ENCODE results near the gene BMERB1.
"Not testable (repeated sequence)": the region's sequence is repeated elsewhere in the genome, so short reads cannot be mapped to it uniquely, and the experiment has no call there.

Gene BMERB1

DNA sequence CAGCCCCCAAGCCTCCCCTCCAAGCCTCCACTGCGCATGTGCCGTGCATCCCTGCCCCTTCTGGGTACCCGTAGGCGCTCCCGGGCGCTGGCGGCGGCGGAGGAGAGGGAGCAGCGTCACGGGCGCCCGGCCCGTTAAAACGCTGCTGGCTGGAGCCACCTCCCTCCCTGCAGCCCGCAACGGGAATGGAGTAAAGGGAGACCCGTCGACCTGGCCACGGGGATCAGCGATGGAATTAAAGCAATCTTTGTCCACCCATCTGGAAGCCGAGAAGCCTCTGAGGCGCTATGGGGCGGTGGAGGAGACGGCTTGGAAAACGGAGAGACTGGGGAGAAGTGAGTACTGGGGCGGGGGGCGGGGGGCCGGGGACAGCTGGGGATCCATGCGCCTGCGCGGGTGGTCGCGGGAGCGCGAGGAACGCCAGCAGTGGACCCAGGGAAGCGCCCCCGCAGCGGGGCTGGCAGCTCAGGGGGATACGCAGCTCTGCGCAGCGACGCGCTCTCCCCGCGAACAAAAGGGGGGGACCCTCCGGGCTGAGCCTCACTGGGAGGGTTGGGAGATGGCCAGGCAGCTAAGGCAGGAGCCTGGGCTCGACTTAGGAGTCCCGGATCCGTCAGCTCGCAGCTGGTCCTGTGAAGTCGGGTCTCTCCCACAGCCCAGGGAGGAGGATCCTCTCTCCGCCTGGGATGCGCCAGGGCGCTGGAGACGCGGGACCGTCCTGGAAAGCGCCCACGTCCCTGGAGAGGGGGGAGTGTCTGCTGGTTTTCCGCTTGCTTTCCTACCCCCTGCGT, at the start of gene BMERB1:
Gene BMERB1 (plus strand): TSS at position 164 of the 791 bp plus-strand sequence. CDS start 66 bp downstream, at position 230.
- DNase-seq (ENCODE audit: low read depth, low spot score) = no peak

DNA sequence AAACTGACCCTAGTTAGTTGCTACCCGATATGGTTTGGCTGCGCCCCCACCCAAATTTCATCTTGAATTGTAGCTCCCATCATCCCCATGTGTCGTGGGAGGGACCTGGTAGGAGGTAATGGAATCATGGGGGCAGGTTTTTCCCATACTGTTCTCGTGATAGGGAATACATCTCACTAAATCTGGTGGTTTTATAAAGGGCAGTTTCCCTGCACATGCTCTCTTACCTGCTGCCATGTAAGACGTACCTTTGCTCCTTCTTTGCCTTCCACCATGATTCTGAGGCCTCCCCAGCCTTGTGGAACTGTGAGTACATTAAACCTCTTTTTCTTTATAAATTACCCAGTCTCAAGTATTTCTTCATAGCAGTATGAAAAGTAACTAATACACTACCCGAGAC, 46.3 kb upstream of the BMERB1 start:
- DNase-seq (ENCODE audit: low read depth, low spot score) = not testable (repeated sequence)

DNA sequence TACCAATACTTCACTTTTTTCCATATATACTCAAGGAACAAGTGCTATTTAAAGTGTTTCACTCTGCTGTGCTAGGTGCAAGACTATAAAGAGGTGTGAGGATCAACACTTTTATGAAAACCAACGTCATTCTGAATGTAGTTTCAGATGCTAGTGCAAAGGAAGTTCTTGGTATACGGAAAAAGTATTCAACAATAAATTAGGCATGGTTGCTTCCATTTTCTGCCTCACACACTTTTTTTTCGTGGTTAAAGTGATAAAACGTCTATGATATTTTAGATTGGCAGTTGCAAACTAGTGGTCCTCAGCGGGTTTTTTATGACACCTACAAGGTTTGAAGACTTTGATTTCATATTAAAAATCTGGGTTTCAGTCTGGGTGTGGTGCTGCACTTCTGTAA, 44.5 kb upstream of the BMERB1 start:
- not testable (repeated sequence) for DNase-seq (ENCODE audit: low read depth, low spot score)

DNA sequence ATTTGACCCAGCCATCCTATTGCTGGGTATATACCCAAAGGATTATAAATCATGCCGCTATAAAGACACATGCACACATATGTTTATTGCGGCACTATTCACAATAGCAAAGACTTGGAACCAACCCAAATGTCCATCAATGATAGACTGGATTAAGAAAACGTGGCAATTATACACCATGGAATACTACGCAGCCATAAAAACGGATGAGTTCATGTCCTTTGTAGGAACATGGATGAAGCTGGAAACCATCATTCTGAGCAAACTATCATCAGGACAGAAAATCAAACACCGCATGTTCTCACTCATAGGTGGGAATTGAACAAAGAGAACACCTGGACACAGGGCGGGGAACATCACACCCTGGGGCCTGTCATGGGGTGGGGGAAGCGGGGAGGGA, 41.4 kb upstream of the BMERB1 start:
- not testable (repeated sequence) for DNase-seq (ENCODE audit: low read depth, low spot score)

DNA sequence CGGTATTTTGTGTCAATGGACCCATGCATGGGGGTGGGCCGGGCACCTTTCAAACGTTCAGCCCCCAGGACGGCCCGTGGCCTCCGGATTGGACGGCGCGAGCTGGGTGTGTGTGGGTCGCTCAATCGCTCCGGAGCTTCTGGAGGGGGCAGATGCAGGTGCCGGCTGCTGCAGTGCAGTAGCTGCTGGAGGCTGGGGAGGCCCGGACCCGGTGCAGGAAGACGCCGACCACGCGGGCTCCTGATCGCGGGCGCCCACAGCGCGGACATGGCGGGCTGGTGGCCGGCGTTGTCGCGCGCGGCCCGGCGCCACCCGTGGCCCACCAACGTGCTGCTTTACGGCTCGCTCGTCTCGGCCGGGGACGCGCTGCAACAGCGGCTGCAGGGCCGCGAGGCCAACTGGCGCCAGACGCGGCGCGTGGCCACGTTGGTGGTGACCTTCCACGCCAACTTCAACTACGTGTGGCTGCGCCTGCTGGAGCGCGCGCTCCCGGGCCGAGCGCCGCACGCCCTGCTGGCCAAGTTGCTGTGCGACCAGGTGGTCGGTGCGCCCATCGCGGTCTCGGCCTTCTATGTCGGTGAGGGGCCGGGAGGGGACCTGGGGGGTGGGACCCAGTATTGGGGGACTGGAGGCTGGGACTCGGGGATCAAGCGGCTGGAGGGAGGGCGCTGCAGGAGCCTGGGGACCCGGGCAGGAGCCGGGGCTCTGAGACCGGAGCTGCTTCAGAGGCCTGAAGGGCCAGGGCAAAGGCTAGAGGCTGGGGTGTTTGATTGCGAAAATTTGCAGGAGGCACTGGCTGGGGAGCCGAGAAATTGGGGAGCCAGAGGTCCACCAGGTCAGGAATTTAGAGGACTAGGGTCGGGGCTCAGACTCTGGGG, 38.5 kb upstream of the BMERB1 start, which contains the start of gene MPV17L:
Gene MPV17L (plus strand): TSS at position 124 of the 878 bp plus-strand sequence. CDS start 144 bp downstream, at position 268.
- not testable (repeated sequence) for DNase-seq (ENCODE audit: low read depth, low spot score)

DNA sequence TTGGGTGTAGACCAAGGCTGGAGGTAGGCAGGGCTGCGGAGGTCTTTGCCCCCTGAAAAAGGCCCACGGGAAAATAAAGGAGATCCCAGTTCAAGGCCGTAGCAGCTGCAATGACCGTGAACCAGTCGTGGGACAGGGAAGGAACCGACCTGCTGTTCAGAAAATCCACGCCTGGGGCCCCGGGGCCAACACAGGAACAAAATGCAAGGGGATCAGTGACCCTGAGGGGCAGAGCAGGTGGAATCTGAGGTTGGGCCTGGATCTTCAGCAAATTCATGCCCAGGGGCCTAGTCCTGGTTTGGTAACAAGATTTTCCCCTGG, 37.9 kb upstream of the BMERB1 start:
- not testable (repeated sequence) for DNase-seq (ENCODE audit: low read depth, low spot score)

DNA sequence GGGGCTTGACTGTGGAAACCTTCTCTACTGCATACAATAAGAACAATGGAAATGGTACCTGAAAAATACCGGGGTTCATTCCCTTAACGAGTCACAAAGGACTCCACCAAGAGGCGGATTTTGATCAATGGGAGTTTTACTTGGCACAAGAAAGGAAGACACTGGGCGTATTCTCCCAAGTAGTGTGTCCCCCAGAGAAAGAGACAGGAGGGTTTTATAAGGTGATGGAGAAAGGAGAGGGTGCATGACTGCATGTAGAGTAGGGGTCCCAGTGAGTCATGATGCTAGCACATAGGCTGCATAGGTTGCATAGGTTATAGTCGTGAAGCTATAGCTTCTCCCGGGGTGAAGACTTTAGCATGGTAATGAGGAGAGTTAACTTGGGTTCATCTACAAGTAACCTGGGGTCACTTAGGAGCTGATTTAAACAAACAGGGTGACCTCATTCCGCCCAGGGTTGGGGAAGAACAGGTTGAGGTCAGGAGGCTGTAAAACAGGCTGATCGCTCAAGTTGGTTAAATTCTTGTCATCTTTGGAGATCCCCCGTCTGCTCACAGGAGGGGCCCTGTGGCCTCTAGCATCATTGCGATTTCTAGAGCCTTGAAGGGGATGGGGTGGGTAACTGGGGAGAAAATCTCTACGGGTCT, 37.3 kb upstream of the BMERB1 start:
- no peak for DNase-seq (ENCODE audit: low read depth, low spot score)

DNA sequence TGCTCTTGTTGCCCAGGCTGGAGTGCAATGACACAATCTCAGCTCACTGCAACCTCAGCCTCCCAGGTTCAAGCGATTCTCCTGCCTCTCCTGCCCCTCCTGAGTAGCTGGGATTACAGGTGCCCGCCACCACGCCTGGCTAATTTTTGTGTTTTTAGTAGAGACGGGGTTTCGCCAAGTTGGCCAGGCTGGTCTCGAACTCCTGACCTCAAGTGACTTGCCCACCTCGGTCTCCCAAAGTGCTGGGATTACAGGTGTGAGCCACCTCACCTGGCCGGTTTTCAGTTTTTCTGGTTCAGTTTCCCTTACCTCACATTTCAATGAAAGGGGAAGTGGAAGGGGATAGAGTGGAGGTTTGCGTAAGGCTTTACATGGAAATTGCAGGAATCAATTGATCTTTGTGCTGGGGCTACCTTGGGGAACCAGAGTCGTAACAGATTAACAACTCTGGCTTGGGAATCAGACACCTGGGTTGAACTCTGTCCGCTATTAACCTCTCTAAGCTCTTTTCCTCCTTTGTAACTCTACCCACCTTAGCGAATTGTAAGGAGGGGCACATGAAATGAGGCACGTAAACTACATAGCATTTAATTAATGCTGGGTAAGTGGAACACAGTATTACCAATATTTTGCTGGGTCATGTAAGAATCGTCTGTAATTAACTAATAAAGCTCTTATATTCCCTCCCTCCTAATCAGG, 35.6 kb upstream of the BMERB1 start:
- DNase-seq (ENCODE audit: low read depth, low spot score) = no peak

DNA sequence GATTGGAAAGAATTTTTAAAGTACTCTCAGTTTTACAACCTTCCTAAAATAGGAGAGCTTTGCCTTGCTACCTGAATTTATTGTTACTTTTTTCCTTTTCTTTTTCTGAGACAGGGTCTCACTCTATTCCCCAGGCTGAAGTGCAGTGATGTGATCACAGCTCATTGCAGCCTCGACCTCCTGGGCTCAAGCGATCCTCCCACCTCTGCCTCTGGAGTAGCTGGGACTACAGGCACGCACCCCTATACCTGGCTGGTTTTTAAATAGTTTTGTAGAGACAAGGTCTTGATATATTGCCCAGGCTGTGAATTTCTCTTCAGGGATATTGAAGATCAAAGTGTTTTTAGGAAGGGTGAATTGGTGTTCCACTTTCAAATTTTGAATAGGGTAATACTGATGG, 35.1 kb upstream of the BMERB1 start:
- DNase-seq (ENCODE audit: low read depth, low spot score) = no peak

DNA sequence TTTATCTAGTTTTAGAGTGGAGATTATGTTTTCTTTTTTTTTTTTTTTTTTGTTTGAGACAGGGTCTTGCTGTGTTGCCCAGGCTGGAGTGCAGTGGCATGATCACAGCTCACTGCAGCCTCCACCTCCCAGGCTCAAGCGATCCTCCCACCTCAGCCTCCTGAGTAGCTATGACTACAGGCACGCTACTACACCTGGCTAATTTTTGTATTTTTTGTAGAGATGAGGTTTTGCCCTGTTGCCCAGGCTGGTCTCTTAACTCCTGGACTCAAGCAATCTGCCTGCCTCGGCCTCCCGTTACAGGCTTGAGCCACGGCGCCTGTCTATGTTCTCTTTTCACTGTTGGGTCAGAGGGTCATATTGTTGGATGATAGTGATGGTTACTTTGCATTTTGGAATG, 34.1 kb upstream of the BMERB1 start:
- not testable (repeated sequence) for DNase-seq (ENCODE audit: low read depth, low spot score)

DNA sequence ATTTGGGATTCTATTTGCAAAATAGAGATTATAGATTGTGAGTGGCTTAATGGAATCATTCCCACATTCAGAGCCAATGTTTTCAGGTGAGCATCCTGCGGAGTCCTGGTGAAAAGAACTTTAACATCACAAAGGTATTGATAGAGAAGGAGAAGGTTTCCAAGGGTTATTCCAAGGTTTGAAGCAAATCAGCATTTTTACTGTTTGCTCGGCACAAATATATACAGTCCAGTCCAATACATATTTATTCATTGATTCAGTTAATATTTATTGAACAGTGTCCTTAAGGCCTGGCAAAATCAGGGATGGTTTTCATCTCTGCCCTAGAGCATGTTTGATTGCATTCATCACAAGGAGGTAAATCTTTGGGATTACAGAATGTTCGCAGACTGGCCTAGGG, 32.4 kb upstream of the BMERB1 start:
- no peak for DNase-seq (ENCODE audit: low read depth, low spot score)

DNA sequence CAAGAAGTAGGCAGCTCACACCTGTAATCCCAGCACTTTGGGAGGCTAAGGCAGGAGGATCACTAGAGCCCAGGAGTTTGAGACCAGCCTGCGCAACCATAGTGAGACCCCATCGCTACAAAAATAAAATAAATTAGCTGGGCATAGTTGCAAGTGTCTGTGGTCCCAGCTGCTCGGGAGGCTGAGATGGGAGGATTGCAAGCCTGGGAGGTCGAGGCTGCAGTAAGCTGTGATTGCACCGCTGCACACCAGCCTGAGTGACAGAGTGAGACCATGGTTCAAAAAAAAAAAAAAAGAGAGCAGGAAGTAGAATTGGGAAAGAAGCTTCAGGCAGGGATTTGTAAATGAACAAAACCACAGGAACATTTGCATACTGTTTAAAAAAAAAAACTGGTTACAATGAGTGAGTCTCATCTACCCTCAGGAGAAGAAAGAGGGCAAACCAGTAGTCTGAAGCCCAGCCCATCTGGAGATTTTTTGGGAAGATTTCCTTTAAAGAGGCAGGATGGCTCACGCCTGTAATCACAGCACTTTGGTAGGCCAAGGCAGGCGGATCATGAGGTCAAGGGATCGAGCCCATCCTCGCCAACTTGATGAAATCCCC, 30.9 kb upstream of the BMERB1 start:
- no peak for DNase-seq (ENCODE audit: low read depth, low spot score)

DNA sequence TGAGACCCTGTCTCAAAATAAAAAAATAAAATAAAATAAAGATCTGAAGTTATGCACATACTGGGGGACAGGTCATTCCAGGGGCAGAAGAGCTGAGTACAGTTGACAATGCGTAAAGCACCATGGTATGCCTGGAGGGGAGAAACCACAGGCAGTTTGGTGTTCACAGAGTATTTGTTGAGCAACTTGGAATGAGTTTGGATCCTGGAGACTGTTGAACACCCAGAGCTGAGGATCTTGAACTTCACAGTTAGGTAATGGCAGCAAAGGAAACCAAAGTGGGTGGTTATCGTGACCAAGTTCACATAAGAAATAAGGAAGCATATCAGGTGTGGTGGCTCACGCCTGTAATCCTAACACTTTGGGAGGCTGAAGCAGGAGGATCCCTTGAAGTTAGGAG, 30.3 kb upstream of the BMERB1 start:
- DNase-seq (ENCODE audit: low read depth, low spot score) = not testable (repeated sequence)

DNA sequence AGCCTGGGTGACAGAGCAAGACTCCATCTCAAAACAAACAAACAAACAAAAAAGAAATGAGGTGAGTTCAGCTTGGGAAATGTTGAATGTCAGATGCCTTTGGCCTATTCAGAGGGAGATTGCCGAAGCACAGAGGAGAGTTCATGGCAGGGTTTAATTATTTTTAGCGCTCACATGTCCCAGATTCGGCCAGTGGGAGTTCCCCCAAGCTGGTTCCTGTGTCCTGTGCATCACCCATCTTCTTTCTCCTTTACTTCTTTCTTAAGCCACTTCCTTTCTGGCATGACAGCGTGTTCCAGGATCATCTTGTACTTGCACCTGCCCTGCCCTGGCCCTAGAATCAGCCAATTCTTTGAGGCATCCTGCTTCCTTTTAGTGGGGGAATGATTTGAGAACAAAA, 29.6 kb upstream of the BMERB1 start:
- DNase-seq (ENCODE audit: low read depth, low spot score) = no peak

DNA sequence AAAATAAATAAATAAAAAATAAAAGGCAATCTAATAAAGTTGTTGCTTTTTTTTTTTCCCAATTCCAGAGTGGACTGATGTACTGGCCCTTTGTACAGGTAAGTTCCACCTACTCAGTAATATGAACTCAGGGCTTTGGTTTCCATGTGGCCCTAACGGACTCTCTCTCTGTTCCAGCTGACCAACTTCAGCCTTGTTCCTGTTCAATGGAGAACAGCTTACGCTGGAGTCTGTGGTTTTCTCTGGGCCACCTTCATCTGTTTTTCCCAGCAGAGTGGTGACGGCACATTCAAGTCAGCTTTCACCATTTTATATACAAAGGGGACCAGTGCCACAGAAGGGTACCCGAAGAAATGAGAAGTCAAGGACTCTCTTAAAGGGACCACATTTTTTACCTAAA, 26.6 kb upstream of the BMERB1 start:
- DNase-seq (ENCODE audit: low read depth, low spot score) = not testable (repeated sequence)

DNA sequence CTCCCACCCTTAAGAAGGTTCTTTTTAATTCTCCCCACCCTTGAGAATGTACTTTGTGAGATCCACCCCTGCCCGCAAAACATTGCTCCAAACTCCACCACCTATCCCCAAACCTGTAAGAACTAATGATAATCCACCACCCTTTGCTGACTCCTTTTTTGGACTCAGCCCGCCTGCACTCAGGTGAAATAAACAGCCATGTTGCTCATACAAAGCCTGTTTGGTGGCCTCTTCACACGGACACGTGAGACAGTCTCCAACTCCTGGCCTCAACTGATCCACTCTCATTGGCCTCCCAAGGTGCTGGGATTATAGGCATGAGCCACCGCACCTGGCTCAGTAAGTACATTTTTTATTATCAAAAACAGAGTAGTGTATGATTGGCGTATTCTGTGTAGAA, 24.9 kb upstream of the BMERB1 start:
- not testable (repeated sequence) for DNase-seq (ENCODE audit: low read depth, low spot score)

DNA sequence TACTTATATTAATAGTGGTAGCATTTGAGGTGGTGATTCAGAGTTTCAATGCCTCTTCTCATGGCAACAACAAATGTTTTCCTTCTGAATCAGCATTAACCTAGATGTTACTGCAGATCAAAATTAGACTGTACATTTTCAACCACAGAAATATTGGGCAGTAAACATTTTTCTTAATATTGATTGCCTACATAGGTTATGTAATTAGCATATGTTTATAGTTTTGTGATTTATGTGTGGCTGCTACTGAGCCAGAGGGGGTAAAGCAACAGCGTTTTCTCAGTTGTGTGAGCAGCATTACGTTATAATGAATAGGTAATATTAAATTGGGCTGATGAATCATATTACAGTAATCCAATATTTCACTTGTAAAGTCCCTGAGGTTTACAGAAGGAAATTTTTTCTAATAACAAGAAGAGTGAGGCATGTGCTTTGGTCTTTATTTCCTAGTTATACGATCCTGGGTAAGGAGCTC, 18.8 kb upstream of the BMERB1 start:
- DNase-seq (ENCODE audit: low read depth, low spot score) = no peak

DNA sequence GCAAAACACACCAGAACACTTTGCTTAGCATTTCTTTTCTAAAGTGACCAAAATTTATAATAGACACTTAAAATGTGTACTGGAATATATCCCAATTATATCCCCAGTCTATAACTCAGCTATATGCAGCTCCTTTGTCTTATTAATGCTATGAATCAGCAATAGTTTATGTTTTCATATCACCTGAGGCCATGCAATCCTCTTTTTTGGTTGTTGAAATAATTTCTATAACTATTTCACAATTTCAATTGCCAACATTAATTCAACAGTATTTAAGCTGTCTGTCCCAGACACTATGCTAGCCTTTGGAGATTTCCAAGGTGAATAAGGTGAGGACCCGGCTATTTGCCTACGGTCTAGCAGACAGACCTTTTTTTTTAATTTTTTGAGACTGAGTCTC, 17.2 kb upstream of the BMERB1 start:
- DNase-seq (ENCODE audit: low read depth, low spot score) = no peak

DNA sequence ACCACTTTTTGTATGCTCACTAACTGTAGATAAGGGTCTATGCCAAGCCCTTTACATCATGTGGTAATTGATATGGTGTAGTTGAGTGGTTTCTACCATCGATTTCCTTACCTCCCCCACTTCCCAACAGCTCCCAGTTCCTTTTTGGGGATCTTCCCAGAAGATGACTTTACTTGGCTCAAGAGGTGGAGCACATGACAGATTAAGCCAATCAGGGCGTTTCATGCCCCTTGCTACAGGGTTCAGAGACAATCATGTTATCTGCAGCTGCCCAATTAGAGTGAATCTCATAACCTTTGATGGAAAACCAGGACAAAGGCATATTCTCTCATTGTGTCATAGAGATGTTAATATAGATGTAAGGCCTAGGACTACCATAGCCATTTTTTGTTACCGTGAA, 16.2 kb upstream of the BMERB1 start:
- DNase-seq (ENCODE audit: low read depth, low spot score) = no peak

DNA sequence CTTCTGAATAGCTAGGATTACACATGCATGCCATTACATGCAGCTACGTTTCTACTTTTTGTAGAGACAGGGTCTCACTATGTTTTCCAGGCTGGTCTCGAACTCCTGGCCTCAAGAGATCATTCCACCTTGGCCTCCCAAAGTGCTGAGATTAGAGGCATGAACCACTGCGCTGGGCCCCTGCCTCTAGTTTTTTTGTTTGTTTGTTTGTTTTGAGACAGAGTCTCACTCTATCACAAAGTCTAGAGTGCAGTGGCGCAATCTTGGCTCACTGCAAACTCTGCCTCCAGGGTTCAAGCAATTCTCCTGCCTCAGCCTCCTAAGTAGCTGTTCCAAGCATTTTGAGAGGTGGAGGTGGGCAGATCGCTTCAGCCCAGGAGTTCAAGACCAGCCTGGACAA, 12.7 kb upstream of the BMERB1 start:
- DNase-seq (ENCODE audit: low read depth, low spot score) = not testable (repeated sequence)

DNA sequence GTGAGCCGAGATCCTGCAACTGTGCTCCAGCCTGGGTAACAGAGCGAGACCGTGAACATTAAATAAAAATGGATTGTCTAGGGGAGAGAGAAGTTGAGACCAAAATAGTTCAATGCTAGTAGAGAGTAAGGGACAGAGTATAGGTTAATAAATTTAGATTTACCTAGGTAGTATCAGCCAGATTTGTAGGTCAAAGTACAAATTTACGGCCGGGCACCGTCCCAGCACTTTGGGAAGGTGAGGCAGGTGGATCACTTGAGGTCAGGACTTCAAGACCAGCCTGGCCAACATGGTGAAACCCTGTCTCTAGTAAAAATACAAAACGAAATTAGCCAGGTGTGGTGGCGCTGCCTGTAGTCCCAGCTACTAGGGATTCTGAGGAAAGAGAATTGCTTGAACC, 12.2 kb upstream of the BMERB1 start:
- DNase-seq (ENCODE audit: low read depth, low spot score) = no peak

Data from brain pericyte (primary cell).